ENCODE data around the gene PRKG1.

The PRKG1 gene

GRCh38 chr10:51077074-51077473, 2.8 kb downstream of the PRKG1 start:
- DNase-seq, result no peak

DNA sequence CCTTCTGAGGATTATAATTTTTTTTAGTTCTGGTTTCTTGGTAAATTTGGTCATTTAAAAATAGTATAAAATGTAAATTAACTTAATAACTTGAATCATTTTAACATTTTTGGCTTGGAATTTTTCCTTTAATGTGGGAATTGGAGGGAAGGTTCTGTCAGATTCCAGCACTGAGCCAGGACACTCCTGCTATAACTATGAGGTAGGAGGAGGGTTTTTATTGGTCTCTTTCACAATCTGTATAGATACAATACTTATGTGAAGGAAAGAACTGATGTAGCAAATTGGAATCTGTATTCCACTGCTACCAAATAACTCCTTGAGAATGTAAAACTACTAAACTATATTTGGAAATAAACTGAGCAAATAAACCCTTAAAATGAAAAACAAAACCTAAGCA, 3.2 kb downstream of the PRKG1 start:
- no peak for DNase-seq

DNA sequence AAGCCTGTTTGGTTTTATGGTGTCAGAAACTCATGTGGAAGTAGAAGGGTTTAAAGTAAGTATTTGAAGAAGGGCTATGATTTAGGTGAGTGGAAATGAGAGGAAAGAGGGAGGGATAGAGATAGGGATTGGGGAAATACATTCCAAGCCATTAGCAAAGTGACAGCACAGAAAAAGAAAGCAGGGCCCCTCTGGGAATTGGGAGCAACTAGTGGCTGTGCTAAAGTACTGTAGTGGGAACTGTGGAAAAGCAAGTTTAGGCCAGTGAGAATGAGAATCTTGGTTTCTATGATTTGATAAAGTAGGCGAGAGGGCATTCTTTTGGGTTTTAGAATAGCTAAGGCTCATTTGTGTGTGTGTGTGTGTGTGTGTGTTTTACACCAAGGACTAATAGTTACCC, 5.0 kb downstream of the PRKG1 start:
- DNase-seq, result no peak

DNA sequence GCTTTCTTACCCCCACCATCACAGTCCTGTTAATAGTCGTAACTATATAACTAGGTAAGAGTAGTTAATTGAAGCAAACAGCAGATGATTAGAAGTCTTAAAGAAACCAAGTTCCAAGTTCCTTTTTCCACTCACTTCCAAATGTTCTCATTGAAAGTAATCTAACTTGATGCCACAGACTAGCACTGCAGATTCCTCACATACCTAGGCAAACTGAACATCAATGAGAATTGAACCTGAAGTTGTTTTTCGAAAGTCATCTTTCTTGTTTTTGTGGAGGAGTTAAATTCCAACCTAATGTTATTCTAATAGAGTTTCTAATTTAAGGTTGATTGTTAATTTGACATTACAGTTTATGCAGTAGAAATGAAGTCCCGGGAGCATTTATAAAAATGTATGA, 5.5 kb downstream of the PRKG1 start:
- DNase-seq, result no peak

- DNase-seq, result no peak
These were observed 6.2 kb downstream of the PRKG1 start for GRCh38 chr10:51080311-51081006.

- DNase-seq, result no peak
These were observed 8.6 kb downstream of the PRKG1 start for GRCh38 chr10:51082857-51083256.

DNA sequence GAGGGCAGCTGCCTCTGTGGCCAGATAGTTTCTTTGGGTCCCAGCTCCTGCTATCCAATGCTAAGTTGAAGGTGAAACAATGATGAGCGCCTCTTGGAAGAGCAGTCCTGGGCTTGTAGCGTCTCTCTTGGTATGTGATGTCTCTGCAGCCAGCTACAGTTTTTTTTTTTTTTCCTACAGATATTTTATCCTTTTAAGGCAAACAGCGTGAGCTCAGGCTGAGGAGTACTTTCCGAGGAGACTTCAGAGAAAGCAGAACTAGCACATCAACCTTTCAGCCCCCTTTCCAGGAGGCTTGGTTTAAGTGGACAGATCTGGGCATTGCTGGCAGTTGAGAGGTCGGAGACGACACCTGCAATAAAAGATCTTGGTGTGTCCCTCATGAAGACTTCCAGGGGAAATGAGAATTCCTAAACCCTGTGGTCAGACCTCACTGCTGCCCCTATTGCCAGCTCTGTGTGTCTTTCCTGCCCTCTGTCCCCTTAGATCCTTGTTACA, 9.1 kb downstream of the PRKG1 start:
- DNase-seq, result no peak

GRCh38 chr10:51085204-51085603, 10.9 kb downstream of the PRKG1 start:
- no peak for DNase-seq

- no peak for DNase-seq
These were observed 12.4 kb downstream of the PRKG1 start for GRCh38 chr10:51086710-51087109.

- DNase-seq, result no peak
These were observed 12.8 kb downstream of the PRKG1 start for GRCh38 chr10:51087114-51087513.

GRCh38 chr10:51090190-51090589, 15.9 kb downstream of the PRKG1 start:
- no peak for DNase-seq

- DNase-seq, result no peak
These were observed 18.1 kb downstream of the PRKG1 start for GRCh38 chr10:51092402-51092801.

DNA sequence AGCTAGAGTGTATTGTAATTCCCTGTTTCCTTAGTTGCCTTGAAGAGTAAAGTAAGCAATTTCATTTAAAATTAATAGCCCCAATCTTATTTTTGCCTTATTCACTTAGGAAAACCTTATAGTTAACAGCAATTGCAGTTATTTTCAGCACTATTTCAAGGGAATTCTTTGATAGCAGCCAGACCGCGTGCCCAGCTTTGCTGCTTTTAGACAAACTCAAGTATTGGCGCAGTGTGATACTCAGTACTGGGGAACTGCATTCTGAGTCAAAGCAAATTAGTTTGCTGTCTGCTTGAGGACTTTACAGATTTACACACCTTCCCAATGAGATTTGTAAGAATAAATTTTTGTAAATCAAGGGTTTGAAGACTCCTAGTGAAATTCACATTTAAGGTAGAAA, 21.2 kb downstream of the PRKG1 start:
- DNase-seq, result no peak

DNA sequence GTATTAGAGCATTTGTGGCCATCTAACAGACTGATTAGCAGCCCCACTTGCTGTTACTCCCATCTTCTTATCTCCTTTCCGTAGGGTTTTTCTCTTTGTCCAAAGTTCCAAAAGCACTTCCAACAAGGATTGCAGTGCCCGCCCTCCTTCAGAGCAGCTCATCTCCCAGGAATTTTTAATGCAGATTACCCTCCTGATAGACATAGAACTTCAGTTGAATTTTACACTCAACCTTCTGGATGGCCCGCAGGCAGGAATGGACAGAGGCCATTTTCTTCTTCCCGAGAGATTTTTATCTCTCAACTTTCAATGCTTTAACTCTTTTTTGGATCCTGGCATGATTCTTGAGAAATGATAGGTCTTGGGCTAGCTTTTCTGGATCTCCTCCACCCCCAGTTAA, 23.3 kb downstream of the PRKG1 start:
- DNase-seq, result no peak

DNA sequence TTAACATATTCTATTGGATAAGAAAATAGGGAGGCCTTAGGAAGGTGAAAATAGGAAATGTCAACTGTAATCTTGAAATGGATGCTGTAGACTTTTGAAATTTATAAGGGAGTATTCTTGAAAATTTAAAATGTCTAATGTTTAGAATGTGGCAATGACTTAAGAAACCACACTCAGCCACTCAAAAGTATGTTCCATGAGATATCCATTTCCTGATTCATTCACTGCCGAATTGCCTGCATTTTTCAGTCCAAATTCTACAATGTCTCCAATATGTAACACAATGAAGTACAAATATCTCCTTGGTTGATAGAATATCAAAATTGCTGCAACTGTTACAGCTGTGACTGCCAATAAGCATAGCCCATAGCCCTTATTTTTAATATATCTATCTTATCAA, 25.9 kb downstream of the PRKG1 start:
- DNase-seq, result no peak

DNA sequence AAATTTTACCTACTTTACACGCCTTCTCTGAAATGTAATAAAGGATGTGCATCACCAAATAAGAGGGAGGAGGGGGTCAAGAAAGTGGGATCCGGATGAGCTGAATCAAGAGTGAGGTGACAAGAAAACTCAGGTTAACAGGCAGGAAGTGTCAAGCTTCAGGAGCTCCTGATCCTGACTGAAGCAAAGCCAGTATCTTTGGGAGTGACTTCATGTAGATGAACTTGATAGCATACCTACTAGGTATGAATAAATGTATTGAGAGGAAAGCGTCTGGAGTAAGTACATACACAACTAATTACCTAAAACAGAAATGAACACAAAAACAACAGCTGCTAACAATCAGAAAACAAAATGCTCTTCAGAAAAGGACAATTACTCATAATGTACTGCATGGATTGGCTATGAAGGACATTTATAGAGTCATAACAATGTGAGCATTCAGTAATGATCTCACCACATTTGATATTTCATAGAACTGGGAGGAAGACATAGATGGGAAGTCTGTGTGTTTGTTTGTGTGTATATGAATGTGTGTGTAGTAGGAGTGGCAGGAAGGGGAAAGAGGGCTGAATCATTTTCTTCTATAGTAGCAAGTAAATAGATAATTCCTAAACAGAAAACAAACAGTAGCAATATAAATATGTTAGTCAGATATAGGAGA, 29.4 kb downstream of the PRKG1 start:
- no peak for DNase-seq

- no peak for DNase-seq
These were observed 32.1 kb downstream of the PRKG1 start for GRCh38 chr10:51106311-51106945.

DNA sequence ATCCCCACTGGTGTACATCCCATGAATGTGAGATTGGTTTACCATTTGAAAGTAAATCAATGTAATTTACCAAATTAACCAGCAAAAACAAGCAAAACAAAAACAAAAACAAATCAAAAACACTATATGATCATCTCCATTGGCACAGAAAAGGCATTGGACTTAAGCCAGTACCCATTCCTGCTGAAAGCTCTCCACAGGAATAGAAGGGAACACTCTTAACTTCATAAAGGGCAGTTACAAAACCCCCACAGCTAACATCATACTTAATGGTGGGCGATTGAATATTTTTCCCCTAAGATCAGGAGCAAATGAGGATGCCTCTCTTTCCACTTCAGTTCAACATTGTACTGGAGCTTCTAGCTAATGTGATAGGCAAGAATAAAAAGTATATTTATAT, 34.1 kb downstream of the PRKG1 start:
- no peak for DNase-seq

- DNase-seq, result no peak
These were observed 35.7 kb downstream of the PRKG1 start for GRCh38 chr10:51109801-51110533.

DNA sequence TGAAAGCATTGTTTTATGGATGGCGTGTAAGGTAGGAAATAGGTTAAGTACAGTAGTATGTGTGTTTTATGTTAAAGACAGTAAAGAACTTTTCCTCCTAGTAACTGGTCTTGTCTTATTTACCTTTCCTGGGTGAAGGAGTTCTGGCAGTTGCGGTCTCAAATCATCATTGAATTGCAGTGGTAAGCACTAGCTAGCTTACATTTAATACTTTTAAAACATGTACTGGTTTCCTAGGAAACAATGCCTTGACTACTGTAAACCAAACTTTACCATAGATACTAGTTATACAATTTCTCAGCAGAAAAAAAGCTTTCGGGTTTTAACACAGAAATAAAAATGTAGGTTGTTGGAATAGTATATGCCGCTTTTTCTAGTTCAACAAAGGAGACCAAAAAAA, 37.7 kb downstream of the PRKG1 start:
- DNase-seq, result no peak

GRCh38 chr10:51113007-51113406, 38.7 kb downstream of the PRKG1 start:
- DNase-seq, result no peak

DNA sequence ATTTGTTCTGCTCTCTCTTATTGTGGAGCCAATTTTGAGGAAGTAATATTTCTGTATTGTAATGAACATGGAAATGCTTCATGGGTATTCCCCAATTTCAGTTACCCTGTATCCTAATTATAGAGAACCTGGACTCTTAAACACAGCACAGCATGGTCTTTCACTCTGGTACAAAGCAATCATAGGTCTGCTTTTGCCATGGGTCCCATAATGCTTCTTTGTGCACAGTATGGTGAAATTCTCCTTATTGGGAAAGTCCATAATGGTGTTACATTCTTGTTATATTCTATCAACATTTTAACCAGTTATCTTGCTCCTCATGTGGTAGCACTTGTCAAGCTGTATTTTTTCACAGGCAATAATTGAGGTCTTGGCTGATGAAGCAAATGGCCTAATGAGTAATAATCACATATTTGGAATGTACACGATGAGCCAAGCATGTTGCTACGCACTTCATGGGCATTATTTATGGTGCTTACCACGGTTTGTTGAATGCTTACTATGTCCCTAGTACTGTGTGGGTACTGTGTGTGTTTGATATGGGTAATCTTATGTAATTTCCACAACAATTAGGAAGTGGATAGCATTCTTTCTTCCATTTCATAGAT, 42.9 kb downstream of the PRKG1 start:
- no peak for DNase-seq

DNA sequence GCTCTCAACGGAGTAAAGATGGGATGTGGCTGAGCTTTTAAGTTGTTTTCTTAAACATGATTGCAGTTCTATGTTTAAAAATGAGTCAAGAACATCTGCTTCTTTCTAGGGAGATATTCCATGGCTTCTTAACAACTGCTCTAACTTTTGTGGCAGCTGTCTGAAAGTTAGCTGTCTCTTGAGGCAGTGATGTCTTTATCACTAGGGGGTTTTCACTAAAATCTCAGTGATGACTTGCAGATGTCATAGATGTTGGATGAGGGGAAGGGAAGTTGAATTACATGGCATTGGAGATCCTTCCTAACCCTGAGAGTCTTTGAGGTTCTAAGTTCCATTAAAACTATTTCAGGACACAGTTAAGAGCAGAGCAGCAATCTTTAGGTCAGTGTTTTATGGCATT, 43.5 kb downstream of the PRKG1 start:
- no peak for DNase-seq

Data from activated CD4-positive, alpha-beta T cell treated with anti-CD3 and anti-CD28 coated beads for 1 hour (primary cell).